HG02938 (cell line): ENCODE data around the gene OGFRL1.
"Not testable (repeated sequence)": the region's sequence is repeated elsewhere in the genome, so short reads cannot be mapped to it uniquely, and the experiment has no call there.

Source experiments
- ATAC-seq: cut with Tn5 transposase; IDR thresholded peaks from one replicate; pipeline ENCODE4 v1.9.1; 2021; ENCODE audit warnings: mild to moderate bottlenecking, moderate library complexity; ENCODE audit not compliant: unreplicated experiment

OGFRL1 gene

DNA sequence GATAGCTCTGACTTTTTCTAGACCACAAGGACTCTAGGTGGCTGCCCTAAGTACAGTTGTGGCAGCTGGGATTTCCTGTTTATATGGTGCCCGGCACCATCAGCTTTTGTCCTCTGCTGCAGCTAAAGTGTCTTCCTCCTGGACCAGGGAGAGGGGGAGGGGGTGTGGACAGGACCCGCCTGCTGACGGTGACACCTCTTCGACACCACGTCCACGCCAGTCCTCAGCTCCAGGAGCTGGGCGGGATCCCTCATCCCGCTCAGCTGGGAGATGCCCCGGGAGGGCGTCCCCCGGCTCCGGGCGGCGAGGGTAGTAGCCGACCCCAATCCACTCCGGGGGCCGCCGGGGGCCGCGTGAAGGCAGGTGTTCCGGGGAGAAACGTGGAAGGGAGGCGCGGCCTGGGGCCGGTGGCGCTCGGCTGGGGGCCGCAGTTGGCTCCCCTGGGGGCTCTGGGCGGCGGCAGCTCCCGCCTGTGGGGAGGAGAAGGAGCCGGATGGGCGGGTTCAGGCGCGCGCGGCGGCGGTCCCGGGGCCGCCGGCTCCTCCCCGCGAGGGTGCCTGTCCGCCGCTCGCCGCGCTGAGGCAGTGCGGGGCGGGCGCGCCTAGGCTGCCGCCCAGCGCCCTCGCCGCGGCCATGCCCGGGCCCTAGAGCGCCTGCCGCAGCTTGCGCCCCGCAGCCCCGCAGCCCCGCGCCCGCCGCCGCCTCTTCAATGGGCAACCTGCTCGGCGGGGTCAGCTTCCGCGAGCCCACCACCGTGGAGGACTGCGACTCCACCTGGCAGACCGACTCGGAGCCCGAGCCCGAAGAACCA is at the start of gene OGFRL1:
OGFRL1 (plus strand) TSS at position 584 of the 811 bp plus-strand sequence; CDS start at position 710, 126 bp downstream.
- ATAC-seq = peak; percentile 69

DNA sequence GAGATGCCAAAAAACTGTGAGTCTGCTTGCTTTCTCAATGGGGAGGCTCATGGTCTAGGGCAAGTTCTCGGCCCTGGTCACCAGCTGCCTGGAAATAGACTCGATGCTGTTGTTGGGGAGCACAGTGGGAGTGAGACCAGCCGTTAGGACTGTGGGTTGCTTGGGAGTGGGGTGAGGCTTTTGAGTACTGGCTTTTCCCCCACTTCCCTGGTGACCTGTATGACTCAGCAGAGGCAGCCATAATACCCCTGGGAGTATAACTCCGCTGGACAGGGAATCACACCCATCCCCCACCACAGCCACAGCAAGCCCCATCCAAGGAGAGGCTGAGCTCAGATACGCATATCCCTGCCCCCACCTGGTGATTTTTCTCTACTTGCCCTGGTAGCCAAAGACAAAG is 48.9 kb upstream of the OGFRL1 start:
- ATAC-seq = no peak

DNA sequence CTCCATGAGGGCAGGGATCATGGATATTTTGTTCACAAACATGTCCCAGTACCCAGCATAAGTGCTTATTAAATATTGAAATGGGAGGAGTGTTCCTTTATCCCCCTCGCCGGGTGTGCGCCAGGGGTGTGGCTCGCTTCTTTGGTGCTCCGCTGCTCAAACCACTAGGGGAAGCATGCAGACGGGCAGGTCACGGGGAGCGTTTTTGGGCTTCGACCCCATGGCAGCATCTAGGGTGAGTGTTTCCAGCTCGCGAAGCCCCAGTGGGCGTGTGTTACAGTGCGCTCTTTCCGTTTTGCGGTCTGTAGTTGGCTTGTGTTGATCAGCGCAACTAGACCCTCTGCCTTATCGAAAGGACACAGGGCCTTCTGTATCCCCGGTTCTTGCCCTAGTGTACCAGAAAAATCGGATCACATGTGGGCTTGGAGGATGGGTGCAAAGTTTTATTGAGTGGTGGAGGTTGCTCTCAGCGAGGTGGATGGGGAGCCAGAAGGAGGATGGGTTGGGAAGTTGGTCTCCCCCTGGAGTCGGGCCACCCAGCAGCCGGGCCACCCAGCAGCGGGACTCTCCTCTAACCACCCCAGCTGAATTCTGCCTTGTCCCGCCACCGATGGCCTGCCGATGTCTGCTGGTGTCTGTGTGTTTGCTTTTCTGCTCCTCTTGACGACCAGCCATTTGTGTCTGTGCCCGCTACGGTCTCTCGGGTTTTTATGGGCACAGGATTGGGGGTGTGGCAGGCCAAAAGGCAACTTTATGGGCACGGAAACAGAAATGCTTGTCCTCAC is 43.2 kb upstream of the OGFRL1 start:
- no peak for ATAC-seq

DNA sequence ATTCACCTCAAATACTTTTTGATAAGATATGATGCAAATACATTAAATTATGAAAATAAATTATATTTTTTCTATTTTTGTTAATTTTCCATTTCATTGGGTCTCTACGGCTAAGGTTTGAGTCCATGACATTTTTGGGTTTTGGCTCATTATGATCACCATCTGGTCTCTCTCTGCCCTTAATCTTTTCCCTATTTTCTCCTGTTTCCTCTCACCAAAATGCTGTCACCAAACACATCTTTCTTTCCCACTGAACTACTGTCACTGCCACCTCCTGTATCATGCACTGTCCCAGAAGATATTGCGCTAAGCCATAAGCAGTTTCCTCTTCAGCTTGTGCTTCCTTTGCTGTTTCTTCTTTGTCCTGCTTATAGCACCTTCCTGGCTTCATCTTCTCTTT is 42.0 kb upstream of the OGFRL1 start:
- ATAC-seq = no peak

DNA sequence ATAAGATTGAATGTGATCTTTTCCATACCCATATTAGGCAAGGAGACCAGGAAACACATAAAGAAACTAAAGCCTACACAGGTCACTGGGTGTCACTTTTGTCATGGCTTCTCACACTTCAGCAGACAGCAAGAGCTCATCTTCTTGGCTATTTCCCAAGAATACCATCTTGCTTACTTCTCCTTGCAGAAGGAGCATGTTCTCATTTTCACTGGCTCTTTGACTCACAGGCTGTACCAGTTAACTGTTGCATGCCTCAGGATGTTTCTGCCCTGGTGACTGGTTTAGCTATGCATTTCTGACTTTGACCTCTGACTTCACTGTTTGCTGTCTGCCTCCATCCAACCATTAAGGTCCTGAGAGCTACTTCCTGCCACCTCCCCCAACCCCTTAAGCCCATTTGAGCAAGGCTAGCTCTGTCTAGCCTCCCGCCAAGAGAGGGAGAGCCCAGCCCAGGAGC is 40.3 kb upstream of the OGFRL1 start:
- peak; percentile 90 for ATAC-seq

DNA sequence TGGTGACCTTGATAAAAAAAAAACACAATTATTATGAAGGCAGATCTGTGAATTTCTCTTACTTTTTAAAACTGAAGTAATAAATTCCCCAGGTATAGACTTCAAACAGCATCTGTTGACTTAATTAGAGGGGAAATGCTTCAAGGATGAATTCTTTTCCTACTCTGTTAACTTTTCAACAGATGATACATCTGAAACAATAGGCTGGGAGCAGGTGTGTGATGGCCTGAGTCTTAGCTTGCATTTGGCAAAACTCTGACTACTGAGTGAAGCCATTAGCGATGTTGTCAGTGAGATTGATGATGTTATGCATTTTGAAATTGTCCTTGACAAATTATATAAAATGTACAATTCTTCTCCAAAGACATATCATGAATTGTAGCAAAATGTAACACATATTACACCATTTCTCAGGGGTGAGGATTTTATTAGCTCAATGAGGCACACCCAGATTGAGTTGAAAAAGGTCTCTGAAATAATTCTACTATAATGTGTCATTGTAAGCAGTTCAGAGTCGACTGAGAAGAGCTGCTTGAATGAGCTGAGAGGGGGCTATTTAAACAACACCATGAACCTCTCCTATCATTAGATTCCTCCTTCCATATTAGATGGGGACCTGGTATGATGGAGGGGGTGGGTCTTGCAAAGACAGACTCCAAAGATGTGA is 39.6 kb upstream of the OGFRL1 start:
- no peak for ATAC-seq

DNA sequence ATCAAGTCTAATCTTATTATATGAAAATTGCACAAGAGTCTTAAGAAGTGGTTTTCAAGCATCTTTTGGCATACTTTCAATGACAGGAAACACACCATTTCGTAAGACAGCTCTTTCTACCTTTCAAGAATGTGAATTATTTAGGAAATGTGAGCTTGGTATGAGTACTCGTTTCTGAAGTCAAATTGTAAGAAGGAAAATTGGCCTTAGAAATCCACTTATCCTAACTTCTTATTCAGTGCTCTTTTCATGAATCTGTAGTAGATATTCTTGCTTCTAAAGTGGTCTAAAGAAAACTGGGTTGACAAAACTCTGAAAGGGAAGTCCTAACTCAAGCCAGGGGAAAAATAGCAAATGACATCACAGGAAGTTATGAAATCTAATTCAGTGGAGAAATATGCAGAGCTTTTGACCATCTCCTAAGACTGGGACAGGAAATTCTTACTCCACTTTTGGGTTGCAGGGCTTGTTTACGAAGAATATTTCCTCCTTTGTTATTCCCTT is 38.5 kb upstream of the OGFRL1 start:
- ATAC-seq = no peak

DNA sequence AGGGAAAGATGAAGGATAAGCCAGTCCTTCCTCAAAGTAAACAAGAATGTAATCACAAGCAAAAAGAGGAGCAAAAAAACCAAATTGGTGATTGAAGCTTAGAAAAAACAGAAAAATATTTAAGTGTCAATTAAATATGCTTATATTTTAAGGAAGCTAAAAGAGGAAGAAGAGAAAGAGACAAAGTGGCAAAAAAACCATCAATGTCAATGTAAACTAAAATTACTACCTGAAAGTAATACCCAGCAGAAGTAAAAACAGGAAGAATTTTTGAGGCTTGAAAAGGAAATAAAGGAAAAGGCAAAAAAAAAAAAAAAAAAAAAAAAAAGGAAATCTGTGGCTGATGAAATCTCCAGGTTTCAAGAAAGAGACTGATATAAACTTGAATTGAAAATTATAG is 36.2 kb upstream of the OGFRL1 start:
- no peak for ATAC-seq

DNA sequence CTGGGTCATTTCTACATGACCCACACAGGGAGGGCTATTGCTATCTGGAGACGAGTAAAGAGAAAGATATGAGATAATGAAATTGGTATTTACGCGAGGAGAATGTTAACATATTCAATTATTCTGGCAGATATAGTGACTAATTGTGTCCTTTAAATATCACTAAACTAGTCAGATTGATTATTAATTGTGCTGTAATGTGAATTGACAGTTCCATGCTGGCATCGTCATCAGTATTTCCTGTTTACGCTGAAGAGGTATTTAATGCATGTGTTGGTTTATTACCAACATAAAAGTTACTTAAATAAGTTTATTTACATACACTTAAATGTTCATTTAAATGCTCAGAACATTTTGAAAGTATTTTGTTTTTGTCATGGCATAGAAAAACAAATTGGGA is 35.7 kb upstream of the OGFRL1 start:
- ATAC-seq = no peak

DNA sequence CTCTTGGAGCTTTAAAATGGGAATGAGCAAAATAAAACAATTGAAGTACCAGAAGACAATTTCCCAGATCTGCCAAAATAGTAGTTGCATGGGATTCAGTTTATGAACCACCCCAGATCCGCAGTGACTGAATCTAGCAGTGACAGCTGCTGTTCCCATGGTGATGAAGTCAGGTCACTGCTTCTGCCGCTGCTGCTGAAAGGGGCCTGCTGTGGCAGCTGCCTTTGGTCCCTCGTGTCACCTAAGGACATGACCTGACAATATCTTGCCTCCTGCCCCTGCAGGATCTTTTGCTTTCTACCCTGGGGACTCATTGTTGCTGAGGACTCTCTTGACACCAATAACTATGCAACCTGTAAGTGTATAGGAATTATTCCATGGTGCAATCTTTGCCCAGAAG is 34.3 kb upstream of the OGFRL1 start:
- ATAC-seq = no peak

DNA sequence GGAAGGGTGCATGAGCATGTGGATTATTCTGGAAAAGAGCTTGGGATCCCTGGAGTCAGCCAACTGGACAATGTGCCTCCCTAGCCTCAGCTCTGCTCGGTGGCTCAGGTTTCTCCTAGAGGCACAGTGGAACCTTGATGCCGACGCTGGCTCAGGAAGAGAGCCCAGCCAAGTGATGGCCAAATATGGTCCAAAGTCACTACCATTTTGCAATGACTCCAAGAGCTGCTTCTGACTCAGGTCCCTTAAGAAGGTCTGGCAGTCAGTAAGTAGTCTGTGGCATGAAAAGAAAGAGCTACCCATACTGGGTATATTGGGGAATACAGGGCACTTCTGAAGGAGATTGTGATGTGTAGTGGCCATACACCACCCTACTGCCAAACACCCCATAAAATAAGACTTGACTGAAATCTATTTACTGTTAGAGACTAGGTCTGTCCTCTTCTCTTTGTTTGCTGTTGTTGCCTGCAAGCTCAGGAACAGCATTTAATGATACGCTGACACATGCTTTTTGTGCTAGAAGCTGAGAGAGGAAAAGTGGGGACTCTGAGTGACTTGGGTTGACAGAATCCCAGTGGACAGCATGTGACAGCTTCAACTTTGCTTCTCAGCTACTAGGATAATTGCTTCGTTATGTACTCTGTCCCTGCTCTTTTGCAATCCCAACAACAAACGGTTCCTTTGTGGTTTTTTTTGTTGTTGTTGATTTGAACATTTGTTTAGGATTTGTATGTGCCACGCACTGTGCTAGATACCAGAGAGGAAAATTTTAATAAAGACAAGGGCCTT is 30.3 kb upstream of the OGFRL1 start:
- no peak for ATAC-seq

DNA sequence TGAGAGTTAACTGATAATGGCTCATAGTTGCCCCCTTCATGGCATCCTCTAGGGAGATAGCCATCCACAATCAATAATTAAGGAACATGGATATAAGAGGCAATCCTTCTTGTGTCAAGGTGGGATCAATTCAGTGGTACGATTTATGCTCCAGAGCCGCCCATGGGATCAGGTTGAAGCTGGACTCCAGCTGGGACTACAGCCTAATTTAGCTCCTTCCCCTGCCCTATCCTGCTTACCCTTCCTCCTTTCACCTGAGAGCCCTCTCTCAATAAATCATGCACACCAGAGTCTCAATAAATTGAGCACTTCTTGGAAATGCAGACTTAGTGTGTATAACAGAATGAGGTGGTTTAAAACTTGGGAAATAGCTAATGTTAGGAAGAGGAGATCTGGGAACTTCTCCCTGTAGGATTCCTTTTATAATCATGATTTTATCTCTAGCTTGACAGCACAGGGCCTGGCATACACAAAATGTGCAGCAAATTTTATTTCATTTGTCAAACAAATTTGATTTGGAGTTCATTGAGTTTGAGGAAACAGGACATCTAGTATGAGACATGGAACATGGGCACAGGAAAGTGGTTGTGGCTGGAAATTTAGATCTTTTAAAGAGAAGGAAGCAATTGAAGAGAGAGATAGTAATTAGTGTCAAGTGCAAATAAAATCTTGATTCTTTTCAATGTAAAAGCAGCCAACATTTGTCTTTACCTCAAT is 28.6 kb upstream of the OGFRL1 start:
- no peak for ATAC-seq

DNA sequence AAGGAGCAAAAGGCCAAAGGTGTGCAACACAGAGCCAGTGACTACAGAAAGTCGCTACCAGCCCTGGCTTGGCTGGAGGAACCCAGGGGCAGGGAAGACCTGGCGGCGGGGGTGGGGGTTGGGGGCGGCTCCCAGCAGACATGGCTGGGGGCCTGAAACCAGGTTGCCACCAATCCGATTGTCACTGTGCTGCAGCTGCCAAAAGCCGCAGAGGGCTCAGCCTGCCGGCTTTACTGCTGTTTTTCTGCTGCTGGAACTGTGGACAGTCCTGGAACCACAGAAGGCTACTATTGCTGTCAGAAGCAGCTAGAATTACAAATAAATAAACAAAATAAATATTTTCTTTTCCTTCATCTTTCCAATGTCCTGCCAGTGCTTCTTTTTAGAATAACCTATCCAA is 25.7 kb upstream of the OGFRL1 start:
- ATAC-seq = no peak

DNA sequence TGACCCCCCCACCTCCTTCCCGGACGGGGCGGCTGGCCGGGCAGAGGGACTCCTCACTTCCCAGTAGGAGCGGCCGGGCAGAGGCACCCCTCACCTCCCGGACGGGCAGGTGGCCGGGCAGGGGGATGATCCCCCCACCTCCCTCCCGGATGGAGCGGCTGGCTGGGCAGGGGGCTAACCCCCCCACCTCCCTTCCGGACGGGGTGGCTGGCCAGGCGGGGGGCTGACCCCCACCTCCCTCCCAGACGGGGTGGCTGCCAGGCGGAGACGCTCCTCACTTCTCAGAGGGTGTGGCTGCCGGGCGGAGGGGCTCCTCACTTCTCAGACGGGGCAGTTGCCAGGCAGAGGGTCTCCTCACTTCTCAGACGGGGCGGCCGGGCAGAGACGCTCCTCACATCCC is 22.2 kb upstream of the OGFRL1 start:
- ATAC-seq = not testable (repeated sequence)

DNA sequence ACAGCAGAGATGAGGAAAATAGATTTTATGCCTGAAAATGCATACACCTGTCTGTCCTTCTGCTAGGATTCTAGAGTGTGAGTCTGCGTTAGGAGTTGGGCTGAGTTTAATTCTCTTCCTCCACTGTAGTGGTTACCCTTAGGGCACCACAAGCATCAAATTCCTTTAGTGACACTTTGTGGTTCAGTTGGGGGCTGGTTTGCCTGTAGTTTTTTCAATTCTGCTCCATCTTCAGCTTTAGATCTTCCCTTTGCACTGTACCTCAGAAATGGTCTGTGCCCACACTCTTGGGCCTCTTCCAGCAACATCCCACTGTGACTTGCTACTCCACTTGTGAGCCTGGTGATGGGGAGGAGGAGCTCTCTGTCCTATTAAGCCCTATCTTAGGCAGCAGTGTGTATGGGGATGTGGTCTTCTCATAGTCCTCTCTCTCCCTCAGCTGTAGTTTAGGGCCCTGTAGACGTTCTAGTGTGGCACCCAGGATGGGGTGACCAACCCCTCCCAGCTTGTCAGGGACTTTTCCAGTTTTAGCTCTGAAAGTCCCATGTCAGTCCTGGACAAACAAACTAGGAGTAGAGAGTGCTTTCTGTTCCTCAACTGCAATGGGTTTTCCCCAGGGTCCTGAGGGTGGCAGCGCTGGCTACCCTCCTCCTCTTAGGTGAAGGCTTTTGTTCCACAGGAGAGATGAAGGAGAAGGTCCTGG is 19.7 kb upstream of the OGFRL1 start:
- ATAC-seq = peak; percentile 65

DNA sequence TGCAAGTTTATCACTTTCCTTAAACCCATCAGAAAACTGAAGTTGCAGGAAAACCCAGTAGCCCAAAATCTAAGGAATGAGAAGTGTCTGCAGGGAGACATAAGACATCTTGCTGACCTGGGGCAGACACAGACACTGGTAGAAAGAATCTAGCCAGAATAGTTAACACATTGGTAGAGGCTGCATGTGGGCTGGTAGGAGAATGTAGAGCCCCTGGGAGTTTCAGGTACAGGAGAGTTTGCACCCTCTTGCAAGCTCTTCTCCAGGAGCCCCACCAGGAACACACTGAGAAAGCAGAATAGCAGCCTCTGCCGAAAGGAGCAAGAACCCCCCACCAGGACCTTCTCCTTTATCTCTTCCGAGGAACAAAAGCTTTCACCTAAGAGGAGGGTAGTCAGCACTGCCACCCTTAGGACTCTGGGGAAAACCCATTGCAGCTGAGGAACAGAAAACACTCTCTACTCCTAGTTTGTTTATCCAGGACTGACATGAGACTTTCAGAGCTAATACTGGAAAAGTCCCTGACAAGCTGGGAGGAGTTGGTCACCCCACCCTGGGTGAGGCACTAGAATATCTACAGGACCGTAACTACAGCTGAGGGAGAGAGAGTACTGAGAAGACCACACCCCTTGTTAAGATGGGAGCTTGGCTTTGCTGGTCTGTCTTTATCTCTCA is 10.5 kb upstream of the OGFRL1 start:
- ATAC-seq = no peak

DNA sequence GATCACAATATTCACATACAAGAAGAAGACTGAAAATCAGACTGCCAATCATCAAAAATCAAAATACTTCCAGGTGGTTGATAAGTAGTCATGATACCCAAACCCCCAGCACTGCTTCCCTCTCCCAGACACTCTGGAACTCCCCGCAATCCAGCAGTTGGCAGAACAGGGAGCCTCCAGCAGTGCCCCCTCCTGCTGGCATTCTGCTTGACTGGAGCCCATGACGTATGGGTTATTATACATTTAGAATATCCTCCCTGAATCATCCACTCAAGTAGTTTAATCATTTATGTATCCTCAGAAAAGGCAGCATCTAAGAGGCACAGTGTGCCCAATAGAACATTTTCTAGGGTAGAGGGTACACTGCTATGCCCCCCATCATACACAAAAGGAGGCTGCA is 9.3 kb upstream of the OGFRL1 start:
- no peak for ATAC-seq

DNA sequence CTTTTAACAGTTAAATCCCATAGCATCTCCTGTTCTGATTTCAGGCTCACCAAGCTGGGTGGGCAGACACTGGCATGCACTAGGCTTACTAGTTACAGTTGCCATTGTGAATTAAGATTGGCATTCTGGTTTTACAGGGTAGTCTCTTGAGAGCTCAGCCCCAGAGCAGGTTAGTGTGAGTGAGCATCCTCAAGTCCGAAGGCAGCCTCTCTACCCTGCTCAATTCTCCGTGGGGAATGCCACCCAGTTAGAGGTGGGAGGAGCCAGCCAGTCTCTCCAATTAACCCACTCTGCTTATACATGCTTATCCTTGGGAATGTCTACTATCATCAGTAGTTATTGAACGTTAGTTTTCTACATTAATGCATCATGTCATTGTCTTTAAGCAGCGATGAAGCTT is 8.9 kb upstream of the OGFRL1 start:
- no peak for ATAC-seq

DNA sequence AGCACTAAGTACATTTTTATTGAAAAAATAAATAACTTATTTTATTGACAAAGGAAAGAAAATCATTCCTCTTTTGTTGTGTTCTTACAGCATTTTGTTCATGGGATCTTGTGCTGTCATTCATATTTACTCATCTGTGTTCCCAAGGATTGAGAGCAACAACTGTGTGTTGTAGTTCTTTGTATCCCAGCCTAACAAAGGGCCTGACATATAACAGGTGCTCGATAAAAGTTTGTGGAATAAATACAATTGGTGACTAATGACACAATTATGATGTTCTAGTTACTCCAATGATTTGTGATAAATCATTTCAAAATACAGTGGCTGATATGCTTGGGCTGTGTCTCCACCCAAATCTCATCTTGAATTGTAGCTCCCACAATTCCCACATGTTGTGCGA is 7.9 kb upstream of the OGFRL1 start:
- ATAC-seq = no peak
